ENCODE data around the gene RET. TPM values are rescaled to one million over a fixed set of nuclear protein-coding genes. Genes with fewer than 3 reads are reported as not detected.

Gene RET
- total RNA-seq, 1 donor from 2014 or later = 1.1 TPM

- no peak for DNase-seq (ENCODE audit: low read depth)
- H3K27ac Mint-ChIP-seq (ENCODE audit: unreplicated experiment) = no peak overlapping the region
- peaks cover 8% of the 10 kb centered on the region for H3K27me3 ChIP-seq (ENCODE audit: insufficient read depth, low read length)
- no peak overlapping the region for H3K4me2 ChIP-seq (ENCODE audit: low read length)
- peaks cover 4% of the 10 kb centered on the region for H3K4me1 ChIP-seq (ENCODE audit: insufficient read depth, low read length)
- peaks cover 18% of the 10 kb centered on the region for H3K79me2 ChIP-seq (ENCODE audit: insufficient read depth, low read length)
- H3K9me3 Mint-ChIP-seq (ENCODE audit: unreplicated experiment) = no peaks in the 10 kb centered on the region
- H3K4me3 ChIP-seq (ENCODE audit: insufficient read depth, low read depth, low read length) = no peak overlapping the region
- no peak for FAIRE-seq
- H2AFZ ChIP-seq (ENCODE audit: low read depth, low read length) = no peak overlapping the region
- H3K4me1 Mint-ChIP-seq (ENCODE audit: low read depth, unreplicated experiment) = peaks cover 32% of the 10 kb centered on the region
- no peak overlapping the region for H3K9ac ChIP-seq (ENCODE audit: low read length)
- no peaks in the 10 kb centered on the region for H3K36me3 ChIP-seq (ENCODE audit: insufficient read depth, low read length)
- no peak overlapping the region for H3K27ac ChIP-seq (ENCODE audit: low read depth, low read length)
- no peak overlapping the region for H3K4me3 Mint-ChIP-seq (ENCODE audit: unreplicated experiment)
- H4K20me1 ChIP-seq (ENCODE audit: insufficient read depth, low read length) = peaks cover 8% of the 10 kb centered on the region
- no peaks in the 10 kb centered on the region for H3K27me3 Mint-ChIP-seq (ENCODE audit: low read depth, unreplicated experiment)
- no peaks in the 10 kb centered on the region for H3K9me3 ChIP-seq (ENCODE audit: insufficient read depth, low read depth, low read length)
- no peak for TF ChIP-seq CTCF (IDR thresholded peaks at IDR 0.05; ENCODE audit: insufficient read depth, low read depth, low read length)
- TF ChIP-seq EZH2 (IDR thresholded peaks at IDR 0.05; ENCODE audit: insufficient read depth, low read length) = no peak
- peaks cover 5% of the 10 kb centered on the region for H3K36me3 Mint-ChIP-seq (ENCODE audit: low read depth, unreplicated experiment)
Measured at GRCh38 chr10:43134126-43134905, 57.4 kb downstream of the RET start.

GRCh38 chr10:43135064-43135463 is 58.2 kb downstream of the RET start:
- Histone ChIP-seq H3K36me3 (ENCODE audit: insufficient read depth, low read length) (no peaks in the 10 kb centered on the region), H3K27ac (ENCODE audit: low read depth, low read length) (no peak overlapping the region), H3K4me2 (ENCODE audit: low read length) (no peak overlapping the region), H3K9me3 (ENCODE audit: insufficient read depth, low read depth, low read length) (no peaks in the 10 kb centered on the region), H3K4me1 (ENCODE audit: insufficient read depth, low read length) (no peaks in the 10 kb centered on the region), H3K27me3 (ENCODE audit: insufficient read depth, low read length) (peaks cover 8% of the 10 kb centered on the region), H3K79me2 (ENCODE audit: insufficient read depth, low read length) (peaks cover 25% of the 10 kb centered on the region), H4K20me1 (ENCODE audit: insufficient read depth, low read length) (peaks cover 15% of the 10 kb centered on the region), H2AFZ (ENCODE audit: low read depth, low read length) (no peak overlapping the region), H3K9ac (ENCODE audit: low read length) (no peak overlapping the region), H3K4me3 (ENCODE audit: insufficient read depth, low read depth, low read length) (no peak overlapping the region)
- peaks cover 30% of the 10 kb centered on the region for H3K4me1 Mint-ChIP-seq (ENCODE audit: low read depth, unreplicated experiment)
- no peaks in the 10 kb centered on the region for H3K9me3 Mint-ChIP-seq (ENCODE audit: unreplicated experiment)
- H3K27ac Mint-ChIP-seq (ENCODE audit: unreplicated experiment) = no peak overlapping the region
- no peaks in the 10 kb centered on the region for H3K27me3 Mint-ChIP-seq (ENCODE audit: low read depth, unreplicated experiment)
- FAIRE-seq (no peak), DNase-seq (ENCODE audit: low read depth) (no peak)
- no peak for TF ChIP-seq EZH2 (IDR thresholded peaks at IDR 0.05; ENCODE audit: insufficient read depth, low read length)
- TF ChIP-seq CTCF (IDR thresholded peaks at IDR 0.05; ENCODE audit: insufficient read depth, low read depth, low read length) = no peak
- no peak overlapping the region for H3K4me3 Mint-ChIP-seq (ENCODE audit: unreplicated experiment)
- peaks cover 5% of the 10 kb centered on the region for H3K36me3 Mint-ChIP-seq (ENCODE audit: low read depth, unreplicated experiment)

- peaks cover 28% of the 10 kb centered on the region for H3K79me2 ChIP-seq (ENCODE audit: insufficient read depth, low read length)
- Mint-ChIP-seq H3K9me3 (ENCODE audit: unreplicated experiment) (no peaks in the 10 kb centered on the region), H3K27me3 (ENCODE audit: low read depth, unreplicated experiment) (no peaks in the 10 kb centered on the region), H3K27ac (ENCODE audit: unreplicated experiment) (no peak overlapping the region), H3K36me3 (ENCODE audit: low read depth, unreplicated experiment) (peaks cover 5% of the 10 kb centered on the region), H3K4me3 (ENCODE audit: unreplicated experiment) (peak overlapping the region; percentile 98), H3K4me1 (ENCODE audit: low read depth, unreplicated experiment) (peaks cover 28% of the 10 kb centered on the region)
- H3K27me3 ChIP-seq (ENCODE audit: insufficient read depth, low read length) = peaks cover 4% of the 10 kb centered on the region
- H3K9me3 ChIP-seq (ENCODE audit: insufficient read depth, low read depth, low read length) = no peaks in the 10 kb centered on the region
- no peak overlapping the region for H3K4me3 ChIP-seq (ENCODE audit: insufficient read depth, low read depth, low read length)
- TF ChIP-seq CTCF (IDR thresholded peaks at IDR 0.05; ENCODE audit: insufficient read depth, low read depth, low read length) (no peak), EZH2 (IDR thresholded peaks at IDR 0.05; ENCODE audit: insufficient read depth, low read length) (no peak)
- no peak overlapping the region for H3K9ac ChIP-seq (ENCODE audit: low read length)
- no peaks in the 10 kb centered on the region for H3K36me3 ChIP-seq (ENCODE audit: insufficient read depth, low read length)
- no peak overlapping the region for H2AFZ ChIP-seq (ENCODE audit: low read depth, low read length)
- no peak for DNase-seq (ENCODE audit: low read depth)
- no peak overlapping the region for H3K4me2 ChIP-seq (ENCODE audit: low read length)
- peaks cover 2% of the 10 kb centered on the region for H3K4me1 ChIP-seq (ENCODE audit: insufficient read depth, low read length)
- FAIRE-seq = no peak
- H3K27ac ChIP-seq (ENCODE audit: low read depth, low read length) = no peak overlapping the region
- peaks cover 17% of the 10 kb centered on the region for H4K20me1 ChIP-seq (ENCODE audit: insufficient read depth, low read length)
Measured at GRCh38 chr10:43135656-43136055, 58.8 kb downstream of the RET start.
